ENCODE measurements around the gene CENPT. TPM values are rescaled to one million over a fixed set of nuclear protein-coding genes. Genes with fewer than 3 reads are reported as not detected.

Gene CENPT
- total RNA-seq, 1 donor from 2014 or later = 45.1 TPM

DNA sequence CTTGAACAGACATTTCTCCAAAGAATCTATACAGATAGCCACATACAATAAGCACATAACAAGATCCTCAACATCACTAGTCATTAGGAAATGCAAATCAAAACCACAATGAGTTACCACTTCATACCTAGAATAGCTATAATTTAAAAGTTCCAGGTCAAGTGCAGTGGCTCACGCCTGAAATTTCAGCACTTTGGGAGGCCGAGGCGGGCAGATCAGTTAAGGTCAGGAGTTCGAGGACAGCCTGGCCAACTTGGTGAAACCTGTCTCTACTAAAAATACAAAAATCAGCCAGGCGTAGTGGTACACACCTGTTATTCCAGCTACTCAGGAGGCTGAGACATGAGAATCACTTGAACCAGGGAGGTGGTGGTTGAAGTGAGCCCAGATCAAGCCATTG lies 61.0 kb downstream of the CENPT start:
- no peak for ATAC-seq
- intact Hi-C loops (cut with DNase I) = no loop called here
- DNase-seq (ENCODE audit: low spot score) = no peak

DNA sequence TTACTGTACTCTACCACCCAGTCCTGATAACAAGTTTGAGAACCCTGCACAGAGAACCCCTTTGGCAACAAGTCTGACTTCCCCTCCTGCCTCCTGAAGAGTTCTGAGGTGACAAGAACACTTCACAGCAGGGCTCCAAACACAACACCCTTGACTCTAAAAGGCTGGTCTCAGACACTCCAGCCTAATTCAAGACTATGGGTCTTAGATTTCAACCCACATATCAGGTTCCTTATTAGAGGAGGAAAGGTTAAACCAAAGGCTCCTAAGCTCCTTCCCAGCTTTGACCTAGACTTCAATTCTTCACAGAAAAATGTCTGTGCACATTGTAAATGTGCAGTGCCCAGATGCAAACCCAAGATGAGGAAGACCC lies 64.2 kb downstream of the CENPT start:
- ATAC-seq (no peak), DNase-seq (ENCODE audit: low spot score) (no peak)
- intact Hi-C loops (cut with DNase I) = no loop called here

DNA sequence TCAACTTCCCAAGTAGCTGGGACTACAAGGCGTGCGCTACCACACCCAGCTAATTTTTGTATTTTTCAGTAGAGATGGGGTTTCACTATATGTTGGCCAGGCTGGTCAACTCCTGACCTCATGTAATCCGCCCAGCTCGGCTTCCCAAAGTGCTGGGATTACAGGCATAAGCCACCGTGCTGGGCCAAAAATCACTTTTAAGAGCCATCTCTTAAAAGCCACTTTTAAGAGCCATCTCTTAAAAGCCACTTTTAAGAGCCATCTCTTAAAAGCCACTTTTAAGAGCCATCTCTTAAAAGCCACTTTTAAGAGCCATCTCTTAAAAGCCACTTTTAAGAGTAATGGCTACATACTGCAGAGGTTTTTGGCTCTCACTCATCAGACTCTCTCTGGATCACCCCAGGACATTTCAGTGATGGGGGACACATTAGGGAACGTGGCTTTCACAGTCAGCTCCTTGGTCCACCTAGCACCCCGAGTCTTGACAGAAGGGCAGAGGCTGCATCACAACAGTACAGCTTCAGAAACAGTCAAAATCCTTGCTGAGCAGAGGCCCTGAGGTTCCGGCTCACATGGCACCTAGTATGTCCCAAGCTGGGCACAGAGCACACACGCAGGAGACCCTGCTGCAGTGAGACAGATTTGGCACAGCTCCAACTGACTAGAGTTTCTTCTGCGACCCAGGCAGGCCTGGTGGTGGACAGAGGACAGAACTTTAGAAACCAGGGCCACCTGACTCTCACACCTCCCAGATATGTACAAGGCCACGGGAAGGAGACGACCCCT lies 64.7 kb downstream of the CENPT start:
- no peak for DNase-seq (ENCODE audit: low spot score)
- no peak for ATAC-seq
- intact Hi-C loops (cut with DNase I) = no loop called here

DNA sequence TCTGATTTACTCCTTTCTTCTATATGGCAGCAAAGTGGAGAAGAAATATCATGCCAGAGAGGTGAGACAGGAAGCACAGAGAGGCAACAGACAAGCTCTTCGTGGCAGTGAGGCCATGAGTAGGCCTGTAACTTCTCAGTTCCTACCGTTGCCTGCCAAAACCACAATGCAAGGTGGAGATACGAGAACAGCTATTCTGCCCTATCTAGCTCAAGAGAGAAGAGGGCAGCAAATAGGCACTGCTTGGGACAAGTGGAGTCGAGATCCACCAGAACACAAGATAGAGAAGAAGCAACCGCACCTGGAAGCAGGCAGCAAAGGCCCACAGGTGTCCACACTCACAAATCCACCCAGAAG lies 66.0 kb downstream of the CENPT start:
- ATAC-seq = no peak
- intact Hi-C loops (cut with DNase I) = no loop called here
- no peak for DNase-seq (ENCODE audit: low spot score)

DNA sequence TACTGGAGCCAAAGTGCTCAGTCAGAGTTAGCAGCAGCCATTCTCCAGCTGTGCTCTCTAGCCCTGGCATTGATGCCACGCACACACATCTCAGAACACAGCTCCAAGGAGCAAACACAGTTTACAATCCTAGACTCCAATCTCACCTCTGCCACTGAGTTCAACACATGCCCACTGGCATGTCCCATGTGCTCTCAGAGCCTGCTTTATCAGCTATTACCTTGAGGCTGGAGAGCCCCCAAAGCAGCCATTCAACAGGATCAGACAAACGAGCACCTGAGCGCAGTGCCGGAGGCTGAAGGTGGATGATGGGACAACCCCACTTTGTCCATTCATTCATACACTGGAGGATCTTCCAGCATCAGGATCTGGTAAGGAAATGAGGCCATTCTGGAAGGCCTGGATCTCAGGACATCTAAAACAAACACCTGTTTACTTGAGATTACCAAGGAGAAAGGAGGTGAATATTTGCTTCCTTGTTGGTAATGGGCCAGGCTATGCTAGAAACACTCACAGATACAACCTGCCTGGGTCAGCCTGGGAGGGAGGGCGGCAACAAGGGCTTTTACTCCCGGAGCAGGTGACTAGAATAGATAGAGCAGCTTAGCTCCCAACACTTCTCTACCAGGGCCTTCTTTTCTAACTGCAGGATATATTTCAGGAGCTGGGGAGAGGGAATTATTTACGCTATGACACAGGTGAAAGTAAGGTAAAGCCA lies 66.5 kb downstream of the CENPT start:
- DNase-seq (ENCODE audit: low spot score) (no peak), ATAC-seq (no peak)
- intact Hi-C loops (cut with DNase I) = no loop called here

DNA sequence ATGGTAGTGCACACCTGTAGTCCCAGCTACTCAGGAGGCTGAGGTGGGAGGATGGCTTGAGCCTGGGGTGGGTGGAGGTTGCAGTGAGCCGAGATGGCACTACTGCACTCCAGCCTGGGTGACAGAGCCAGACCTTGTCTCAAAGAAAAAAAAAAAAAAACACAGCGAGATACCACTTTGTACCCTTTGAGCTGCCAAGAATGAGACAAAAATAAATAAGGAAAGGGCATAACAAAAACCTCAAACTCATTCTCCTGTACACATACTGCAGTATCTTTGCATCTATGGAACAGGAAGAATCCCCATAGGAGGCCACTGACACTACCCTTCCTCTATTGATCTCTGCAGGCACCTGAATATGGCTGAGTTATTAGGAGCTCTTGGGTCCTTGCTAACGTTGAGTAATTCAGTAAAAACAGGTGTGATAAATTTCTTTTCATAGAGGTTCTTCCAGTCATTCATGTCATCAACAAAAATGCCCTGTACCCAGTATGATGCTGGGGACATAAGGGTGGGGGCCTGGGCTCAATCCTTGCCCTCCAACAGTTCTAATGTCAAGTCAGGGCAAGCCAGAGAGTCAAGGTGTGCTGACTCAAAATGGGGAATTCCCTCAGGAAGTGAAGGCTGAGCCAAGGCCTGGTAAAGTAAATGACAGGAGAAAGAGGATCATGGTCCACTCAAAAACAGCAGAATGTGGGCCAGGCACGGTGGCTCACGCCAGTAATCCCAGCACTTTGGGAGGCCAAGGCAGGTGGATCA lies 68.1 kb downstream of the CENPT start:
- ATAC-seq (no peak), DNase-seq (ENCODE audit: low spot score) (no peak)
- intact Hi-C loops (cut with DNase I) = no loop called here

Other genes starting within 250 kb of the CENPT start
- gene CARMIL2, start 202.5 kb downstream of the CENPT start, total RNA-seq = 2.8 TPM
- gene ACD, start 187.4 kb downstream of the CENPT start, total RNA-seq = 21.2 TPM
- 5.6 TPM for gene PARD6A, start 186.7 kb downstream of the CENPT start, total RNA-seq
- 19.7 TPM for gene ENKD1, start 180.9 kb downstream of the CENPT start, total RNA-seq
- 8.6 TPM for gene C16orf86, start 180.9 kb downstream of the CENPT start, total RNA-seq
- 16.8 TPM for gene GFOD2, start 128.4 kb downstream of the CENPT start, total RNA-seq
- 21.7 TPM for gene RANBP10, start 41.1 kb downstream of the CENPT start, total RNA-seq
- gene TSNAXIP1, start 40.8 kb downstream of the CENPT start, total RNA-seq = 1.5 TPM
- gene THAP11, start 5.4 kb downstream of the CENPT start, total RNA-seq = 22.7 TPM
- 59.2 TPM for gene NUTF2, start 760 bp downstream of the CENPT start, total RNA-seq
- gene EDC4, start 25.4 kb upstream of the CENPT start, total RNA-seq = 40.2 TPM
- gene NRN1L, start 37.2 kb upstream of the CENPT start, total RNA-seq = 1.6 TPM
- gene PSKH1, start 45.6 kb upstream of the CENPT start, total RNA-seq = 27.4 TPM
- gene CTRL, start 84.2 kb upstream of the CENPT start, total RNA-seq = 0.98 TPM
- gene PSMB10, start 89.2 kb upstream of the CENPT start, total RNA-seq = 35.3 TPM
- gene LCAT, start 96.4 kb upstream of the CENPT start, total RNA-seq = 46.2 TPM
- gene SLC12A4, start 120.9 kb upstream of the CENPT start, total RNA-seq = 115 TPM
- not detected for gene DPEP3, start 132.8 kb upstream of the CENPT start, total RNA-seq
- 4.4 TPM for gene DPEP2, start 151.8 kb upstream of the CENPT start, total RNA-seq
- not detected for gene DPEP2NB, start 168.2 kb upstream of the CENPT start, total RNA-seq
- 6.3 TPM for gene DDX28, start 175.5 kb upstream of the CENPT start, total RNA-seq
- 14.7 TPM for gene DUS2, start 175.6 kb upstream of the CENPT start, total RNA-seq
- 66.4 TPM for gene NFATC3, start 237.7 kb upstream of the CENPT start, total RNA-seq